ENCODE results near the gene MCL1. TPM values are rescaled to one million over a fixed set of nuclear protein-coding genes. Genes with fewer than 3 reads are reported as not detected.

MCL1 gene
- total RNA-seq, 1 experiment from 2014 or later = 126 TPM

DNA sequence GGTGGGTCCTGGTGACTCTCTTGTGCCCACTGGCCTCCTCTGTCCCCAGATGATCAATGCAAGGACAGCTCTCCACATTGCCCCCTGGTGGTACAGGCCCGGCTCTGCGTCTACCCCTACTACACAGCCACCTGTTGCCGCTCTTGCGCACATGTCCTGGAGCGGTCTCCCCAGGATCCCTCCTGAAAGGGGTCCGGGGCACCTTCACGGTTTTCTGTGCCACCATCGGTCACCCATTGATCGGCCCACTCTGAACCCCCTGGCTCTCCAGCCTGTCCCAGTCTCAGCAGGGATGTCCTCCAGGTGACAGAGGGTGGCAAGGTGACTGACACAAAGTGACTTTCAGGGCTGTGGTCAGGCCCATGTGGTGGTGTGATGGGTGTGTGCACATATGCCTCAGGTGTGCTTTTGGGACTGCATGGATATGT, 19.4 kb downstream of the MCL1 start:
- intact Hi-C loops (cut with micrococcal nuclease; ENCODE audit: unreplicated experiment) (loop anchor here (5.0 kb wide), 2 partner anchors 62 to 252 kb away; no protein-coding TSS in a partner anchor), in situ Hi-C loops (cut with HindIII; ENCODE audit: low pct_unique_long_range_greater_than_20kb, low sequenced_read_pairs) (no loop called here)
- no peaks in the 10 kb centered on the region for H3K9me3 ChIP-seq (ENCODE audit: control insufficient read depth, insufficient read depth, low read depth, low read length)
- H3K27ac ChIP-seq (ENCODE audit: low read length) = peak overlapping the region; percentile 98
- DNase-seq (ENCODE audit: low read depth, low spot score) (no peak), ATAC-seq (no peak)
- H3K4me1 ChIP-seq (ENCODE audit: control insufficient read depth, insufficient read depth, low read length) = peaks cover 47% of the 10 kb centered on the region
- H3K4me3 ChIP-seq (ENCODE audit: low read depth in 2 of 2, low read length in 2 of 2) = no peak overlapping the region
- no peaks in the 10 kb centered on the region for H3K27me3 ChIP-seq (ENCODE audit: control insufficient read depth, insufficient read depth, low read length)
- ChIA-PET CTCF (interaction anchor here (0.6 to 2.3 kb wide), 7 partner anchors 8 to 253 kb away, joined by 3 to 10 read pairs (median 5); partner anchors contain the start of gene MCL1), POLR2A (interaction anchor here (1.2 kb wide), 1 partner anchor 9 kb away, joined by 3 read pairs; no protein-coding TSS in a partner anchor)
- BruUV-seq (replicated peaks) = no TSS peak
- no peaks in the 10 kb centered on the region for H3K36me3 ChIP-seq (ENCODE audit: control insufficient read depth, insufficient read depth, low read length)
- TF ChIP-seq POLR2AphosphoS5 (IDR thresholded peaks at IDR 0.05; ENCODE audit: low read depth, low read length) = no peak
- TF ChIP-seq, protein P1, sequence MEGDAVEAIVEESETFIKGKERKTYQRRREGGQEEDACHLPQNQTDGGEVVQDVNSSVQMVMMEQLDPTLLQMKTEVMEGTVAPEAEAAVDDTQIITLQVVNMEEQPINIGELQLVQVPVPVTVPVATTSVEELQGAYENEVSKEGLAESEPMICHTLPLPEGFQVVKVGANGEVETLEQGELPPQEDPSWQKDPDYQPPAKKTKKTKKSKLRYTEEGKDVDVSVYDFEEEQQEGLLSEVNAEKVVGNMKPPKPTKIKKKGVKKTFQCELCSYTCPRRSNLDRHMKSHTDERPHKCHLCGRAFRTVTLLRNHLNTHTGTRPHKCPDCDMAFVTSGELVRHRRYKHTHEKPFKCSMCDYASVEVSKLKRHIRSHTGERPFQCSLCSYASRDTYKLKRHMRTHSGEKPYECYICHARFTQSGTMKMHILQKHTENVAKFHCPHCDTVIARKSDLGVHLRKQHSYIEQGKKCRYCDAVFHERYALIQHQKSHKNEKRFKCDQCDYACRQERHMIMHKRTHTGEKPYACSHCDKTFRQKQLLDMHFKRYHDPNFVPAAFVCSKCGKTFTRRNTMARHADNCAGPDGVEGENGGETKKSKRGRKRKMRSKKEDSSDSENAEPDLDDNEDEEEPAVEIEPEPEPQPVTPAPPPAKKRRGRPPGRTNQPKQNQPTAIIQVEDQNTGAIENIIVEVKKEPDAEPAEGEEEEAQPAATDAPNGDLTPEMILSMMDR (IDR thresholded peaks at IDR 0.05) = peak; percentile 95

DNA sequence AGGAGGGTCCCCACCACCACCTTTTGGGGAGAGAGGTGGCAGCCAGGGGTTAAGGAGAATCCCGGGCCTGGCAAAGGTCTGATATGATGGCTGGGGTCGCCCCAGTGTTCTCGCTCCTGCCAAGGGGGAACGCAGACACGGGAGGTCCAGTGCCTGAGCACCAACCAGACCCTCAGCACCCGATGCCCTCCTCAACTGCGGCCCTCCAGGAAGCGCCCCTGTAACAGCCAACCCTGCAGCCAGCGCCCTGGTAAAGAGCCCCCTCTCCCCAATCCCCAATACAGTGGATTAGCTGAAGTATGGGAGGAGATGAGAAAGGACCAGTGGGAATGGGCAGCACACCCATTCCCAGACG, 19.8 kb downstream of the MCL1 start:
- intact Hi-C loops (cut with micrococcal nuclease; ENCODE audit: unreplicated experiment) (loop anchor here (5.0 kb wide), 2 partner anchors 63 to 253 kb away; no protein-coding TSS in a partner anchor), in situ Hi-C loops (cut with HindIII; ENCODE audit: low pct_unique_long_range_greater_than_20kb, low sequenced_read_pairs) (no loop called here)
- H3K27me3 ChIP-seq (ENCODE audit: control insufficient read depth, insufficient read depth, low read length) = no peaks in the 10 kb centered on the region
- H3K4me1 ChIP-seq (ENCODE audit: control insufficient read depth, insufficient read depth, low read length) = peaks cover 43% of the 10 kb centered on the region
- no TSS peak for BruUV-seq (replicated peaks)
- ChIA-PET POLR2A (no interaction called here), CTCF (interaction anchor here (0.6 to 2.3 kb wide), 3 partner anchors 8 to 57 kb away, joined by 5 to 10 read pairs (median 7); partner anchors contain the start of gene MCL1)
- DNase-seq (ENCODE audit: low read depth, low spot score) = no peak
- no peaks in the 10 kb centered on the region for H3K9me3 ChIP-seq (ENCODE audit: control insufficient read depth, insufficient read depth, low read depth, low read length)
- TF ChIP-seq, protein P1 (IDR thresholded peaks at IDR 0.05) = no peak
- no peak for TF ChIP-seq TCF7L2 (IDR thresholded peaks at IDR 0.05; ENCODE audit: low read depth, low read length)
- TF ChIP-seq SIN3A (IDR thresholded peaks at IDR 0.05; ENCODE audit: borderline replicate concordance, insufficient read depth, low read depth, low read length) = no peak
- TF ChIP-seq, protein P2, sequence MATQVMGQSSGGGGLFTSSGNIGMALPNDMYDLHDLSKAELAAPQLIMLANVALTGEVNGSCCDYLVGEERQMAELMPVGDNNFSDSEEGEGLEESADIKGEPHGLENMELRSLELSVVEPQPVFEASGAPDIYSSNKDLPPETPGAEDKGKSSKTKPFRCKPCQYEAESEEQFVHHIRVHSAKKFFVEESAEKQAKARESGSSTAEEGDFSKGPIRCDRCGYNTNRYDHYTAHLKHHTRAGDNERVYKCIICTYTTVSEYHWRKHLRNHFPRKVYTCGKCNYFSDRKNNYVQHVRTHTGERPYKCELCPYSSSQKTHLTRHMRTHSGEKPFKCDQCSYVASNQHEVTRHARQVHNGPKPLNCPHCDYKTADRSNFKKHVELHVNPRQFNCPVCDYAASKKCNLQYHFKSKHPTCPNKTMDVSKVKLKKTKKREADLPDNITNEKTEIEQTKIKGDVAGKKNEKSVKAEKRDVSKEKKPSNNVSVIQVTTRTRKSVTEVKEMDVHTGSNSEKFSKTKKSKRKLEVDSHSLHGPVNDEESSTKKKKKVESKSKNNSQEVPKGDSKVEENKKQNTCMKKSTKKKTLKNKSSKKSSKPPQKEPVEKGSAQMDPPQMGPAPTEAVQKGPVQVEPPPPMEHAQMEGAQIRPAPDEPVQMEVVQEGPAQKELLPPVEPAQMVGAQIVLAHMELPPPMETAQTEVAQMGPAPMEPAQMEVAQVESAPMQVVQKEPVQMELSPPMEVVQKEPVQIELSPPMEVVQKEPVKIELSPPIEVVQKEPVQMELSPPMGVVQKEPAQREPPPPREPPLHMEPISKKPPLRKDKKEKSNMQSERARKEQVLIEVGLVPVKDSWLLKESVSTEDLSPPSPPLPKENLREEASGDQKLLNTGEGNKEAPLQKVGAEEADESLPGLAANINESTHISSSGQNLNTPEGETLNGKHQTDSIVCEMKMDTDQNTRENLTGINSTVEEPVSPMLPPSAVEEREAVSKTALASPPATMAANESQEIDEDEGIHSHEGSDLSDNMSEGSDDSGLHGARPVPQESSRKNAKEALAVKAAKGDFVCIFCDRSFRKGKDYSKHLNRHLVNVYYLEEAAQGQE (IDR thresholded peaks at IDR 0.05; ENCODE audit: insufficient read depth in 1 of 2, low read depth in 2 of 2, low read length in 1 of 2) = no peak
- TF ChIP-seq POLR2AphosphoS5 (IDR thresholded peaks at IDR 0.05; ENCODE audit: low read depth, low read length) = no peak
- peak overlapping the region; percentile 42; the same call in 1 of the 2 replicates for H3K27ac ChIP-seq (ENCODE audit: low read length)
- H3K4me3 ChIP-seq (ENCODE audit: low read depth in 2 of 2, low read length in 2 of 2) = no peak overlapping the region
- H3K36me3 ChIP-seq (ENCODE audit: control insufficient read depth, insufficient read depth, low read length) = no peaks in the 10 kb centered on the region
- ATAC-seq = no peak

All from Panc1 (cell line).